ENCODE data around the gene CPNE1.
"Not testable (repeated sequence)": the region's sequence is repeated elsewhere in the genome, so short reads cannot be mapped to it uniquely, and the experiment has no call there.

The CPNE1 gene

GRCh38 chr20:35664466-35665206, at the start of gene CPNE1, which contains the start of gene RBM12:
Gene CPNE1, minus strand, starts transcription at chr20:35664900. Its CDS starts 31,977 bp downstream, at chr20:35632923.
Gene RBM12, minus strand, starts transcription at chr20:35664900. Its CDS starts 9,578 bp downstream, at chr20:35655322.
- DNase-seq: peak; percentile 33 to 96 (median 90)

GRCh38 chr20:35714127-35714526, 49.4 kb upstream of the CPNE1 start:
- no peak for DNase-seq

GRCh38 chr20:35713120-35713519, 48.4 kb upstream of the CPNE1 start:
- not testable (repeated sequence) for DNase-seq

GRCh38 chr20:35711588-35712209, 47.0 kb upstream of the CPNE1 start:
- no peak for DNase-seq

- no peak for DNase-seq
Observed at GRCh38 chr20:35710884-35711587, 46.3 kb upstream of the CPNE1 start.

- no peak for DNase-seq
Observed at GRCh38 chr20:35710039-35710438, 45.3 kb upstream of the CPNE1 start.

GRCh38 chr20:35709259-35709658, 44.6 kb upstream of the CPNE1 start:
- DNase-seq: no peak

- DNase-seq: no peak
Observed at GRCh38 chr20:35708502-35708901, 43.8 kb upstream of the CPNE1 start.

GRCh38 chr20:35706591-35707529, 42.2 kb upstream of the CPNE1 start:
- not testable (repeated sequence) for DNase-seq

GRCh38 chr20:35705894-35706293, 41.2 kb upstream of the CPNE1 start:
- DNase-seq: not testable (repeated sequence)

GRCh38 chr20:35704514-35705261, 40.0 kb upstream of the CPNE1 start:
- DNase-seq: no peak

- DNase-seq: no peak
Observed at GRCh38 chr20:35702824-35703695, 38.4 kb upstream of the CPNE1 start.

GRCh38 chr20:35702051-35702823, 37.5 kb upstream of the CPNE1 start:
- DNase-seq: no peak

GRCh38 chr20:35700625-35701148, 36.0 kb upstream of the CPNE1 start:
- DNase-seq: no peak

- DNase-seq: no peak
Observed at GRCh38 chr20:35699957-35700624, 35.4 kb upstream of the CPNE1 start.

GRCh38 chr20:35699127-35699956, 34.6 kb upstream of the CPNE1 start, which contains the start of the genes NFS1 and ROMO1:
Gene NFS1, minus strand, starts transcription at chr20:35699352. Its CDS starts 64 bp downstream, at chr20:35699288.
Gene ROMO1, plus strand, starts transcription at chr20:35699405. Its CDS starts 228 bp downstream, at chr20:35699633.
- DNase-seq: peak; percentile 20 to 88 (median 71)
